Panc1 (cell line): ENCODE measurements around the gene RAI2. TPM values are rescaled to one million over a fixed set of nuclear protein-coding genes. Genes with fewer than 3 reads are reported as not detected.

Source experiments
- ATAC-seq: fragments of 200-7000 bp; cut with Tn5 transposase; 2 replicates; pipeline ENCODE4 v1.9.1; 2020; ENCODE audit warnings: mild to moderate bottlenecking, moderate library complexity
- BruUV-seq: library from RNA; stranded (reverse); fragments of 400-500 nt; replicated peaks from 2 replicates; lab custom pipeline; 2021; lab: Mats Ljungman, UMichigan
- CTCF ChIA-PET: fragments of 300-600 bp; sonication (Branson Sonifier 250); formaldehyde crosslinking; loops from one replicate; lab custom pipeline; 2022; ENCODE audit warnings: antibody characterized with exemption; lab: Charles Lee
- POLR2A ChIA-PET: fragments of 300-600 bp; sonication (Branson Sonifier 250); formaldehyde crosslinking; loops from one replicate; lab custom pipeline; 2022; ENCODE audit warnings: antibody characterized with exemption; lab: Charles Lee
- DNase-seq: peaks from one replicate; pipeline ENCODE4 v3.0.0-alpha.2; 2010; ENCODE audit warnings: low read depth, low spot score
- H3K27ac ChIP-seq: 2 replicates; pipeline ENCODE4 v1.5.1; 2011; ENCODE audit warnings: mild to moderate bottlenecking, low read length, inconsistent platforms
- H3K27me3 ChIP-seq: fragments of 200-500 bp; sonication (Bioruptor generic); 2 replicates; pipeline ENCODE4 v1.6.0; 2014; ENCODE audit warnings: low read length, inconsistent platforms; ENCODE audit not compliant: control insufficient read depth, insufficient read depth
- H3K36me3 ChIP-seq: fragments of 200-500 bp; sonication (Bioruptor generic); 2 replicates; pipeline ENCODE4 v1.5.1; 2014; ENCODE audit warnings: inconsistent platforms, mild to moderate bottlenecking, low read length, moderate library complexity; ENCODE audit not compliant: control insufficient read depth, insufficient read depth
- H3K4me1 ChIP-seq: 2 replicates; pipeline ENCODE4 v1.5.1; 2011; ENCODE audit warnings: inconsistent platforms, mild to moderate bottlenecking, low read length, moderate library complexity; ENCODE audit not compliant: control insufficient read depth, insufficient read depth
- H3K4me3 ChIP-seq, 2 experiments: 2 replicates each; pipeline ENCODE4 v1.5.1; 2011 to 2012; ENCODE audit warnings: low read depth in 2 of 2, low read length in 2 of 2, mild to moderate bottlenecking in 2 of 2, inconsistent platforms in 1 of 2, moderate library complexity in 1 of 2
- H3K9me3 ChIP-seq: fragments of 200-500 bp; sonication (Bioruptor generic); 2 replicates; pipeline ENCODE4 v1.5.1; 2014; ENCODE audit warnings: low read depth, mild to moderate bottlenecking, inconsistent platforms, low read length, moderate library complexity; ENCODE audit not compliant: control insufficient read depth, insufficient read depth
- CTCF ChIP-seq: fragments of 450-650 bp; IDR thresholded peaks from 2 replicates; pipeline ENCODE4 v1.5.1; 2017; ENCODE audit warnings: mild to moderate bottlenecking
- POLR2AphosphoS5 ChIP-seq: IDR thresholded peaks from 2 replicates; pipeline ENCODE4 v1.6.1; 2012; ENCODE audit warnings: mild to moderate bottlenecking, low read depth, low read length, moderate library complexity
- REST ChIP-seq, 2 experiments: IDR thresholded peaks; 2 replicates each; pipeline ENCODE4 v1.6.1; 2011 to 2012; ENCODE audit warnings: low read depth in 2 of 2, control low read depth in 1 of 2, low read length in 1 of 2, mild to moderate bottlenecking in 1 of 2, moderate library complexity in 1 of 2; ENCODE audit not compliant: insufficient read depth in 1 of 2
- SIN3A ChIP-seq: IDR thresholded peaks from 2 replicates; pipeline ENCODE4 v1.6.1; 2012; ENCODE audit warnings: low read depth, mild to moderate bottlenecking, low read length, moderate library complexity, borderline replicate concordance; ENCODE audit not compliant: insufficient read depth
- TCF7L2 ChIP-seq: IDR thresholded peaks from 2 replicates; pipeline ENCODE4 v1.6.1; 2011; ENCODE audit warnings: mild to moderate bottlenecking, low read depth, low read length, inconsistent platforms
- in situ Hi-C: cut with HindIII; loops from 2 replicates; pipeline ENCODE4 v1.10.0; 2016; ENCODE audit warnings: low sequenced_read_pairs, low pct_unique_long_range_greater_than_20kb
- intact Hi-C: fragments of 100-400 bp; cut with micrococcal nuclease; formaldehyde crosslinking; loops from one replicate; pipeline ENCODE4 v1.10.0; 2022; ENCODE audit not compliant: unreplicated experiment
- total RNA-seq: library from RNA; stranded (reverse); gene quantifications from one replicate; pipeline ENCODE4 v1.2.1, GENCODE V29; 2021; ENCODE audit not compliant: unreplicated experiment

The RAI2 gene
- total RNA-seq, 1 experiment from 2014 or later = 0.13 TPM

- no TSS peak for BruUV-seq
- CTCF ChIA-PET = no interaction called here
- H3K4me1 ChIP-seq = no peaks in the 10 kb centered on the region
- TF ChIP-seq POLR2AphosphoS5 (no peak), REST (IDR thresholded peaks at IDR 0.05; ENCODE audit: insufficient read depth in 1 of 2, low read depth in 2 of 2, low read length in 1 of 2) (no peak), CTCF (no peak), SIN3A (no peak), TCF7L2 (no peak)
- ATAC-seq (no peak), DNase-seq (no peak)
- POLR2A ChIA-PET = no interaction called here
- no peaks in the 10 kb centered on the region for H3K9me3 ChIP-seq
- no peak overlapping the region for H3K27ac ChIP-seq
- H3K4me3 ChIP-seq = no peak overlapping the region
- no peaks in the 10 kb centered on the region for H3K27me3 ChIP-seq
- H3K36me3 ChIP-seq = no peaks in the 10 kb centered on the region
- intact Hi-C loops = no loop called here
- in situ Hi-C loops = no loop called here
These were observed 43.8 kb downstream of the RAI2 start for GRCh38 chrX:17817251-17817650.

GRCh38 chrX:17814557-17814956 lies 46.5 kb downstream of the RAI2 start:
- POLR2A ChIA-PET = no interaction called here
- CTCF ChIA-PET = no interaction called here
- Histone ChIP-seq H3K36me3 (no peaks in the 10 kb centered on the region), H3K27ac (no peak overlapping the region), H3K4me1 (no peaks in the 10 kb centered on the region), H3K9me3 (no peaks in the 10 kb centered on the region), H3K27me3 (no peaks in the 10 kb centered on the region), H3K4me3 (no peak overlapping the region)
- in situ Hi-C loops (no loop called here), intact Hi-C loops (no loop called here)
- TF ChIP-seq POLR2AphosphoS5 (no peak), SIN3A (no peak), TCF7L2 (no peak), CTCF (no peak), REST (IDR thresholded peaks at IDR 0.05; ENCODE audit: insufficient read depth in 1 of 2, low read depth in 2 of 2, low read length in 1 of 2) (no peak)
- no peak for ATAC-seq
- DNase-seq = no peak
- BruUV-seq = no TSS peak
